T-helper 9 cell (primary cell): Measurements from ENCODE around the gene KIAA0930.
"Not testable (repeated sequence)": the region's sequence is repeated elsewhere in the genome, so short reads cannot be mapped to it uniquely, and the experiment has no call there.

Experiments used
- DNase-seq: peaks from one replicate; pipeline ENCODE4 v3.0.0-alpha.2; 2020

Gene KIAA0930

DNA sequence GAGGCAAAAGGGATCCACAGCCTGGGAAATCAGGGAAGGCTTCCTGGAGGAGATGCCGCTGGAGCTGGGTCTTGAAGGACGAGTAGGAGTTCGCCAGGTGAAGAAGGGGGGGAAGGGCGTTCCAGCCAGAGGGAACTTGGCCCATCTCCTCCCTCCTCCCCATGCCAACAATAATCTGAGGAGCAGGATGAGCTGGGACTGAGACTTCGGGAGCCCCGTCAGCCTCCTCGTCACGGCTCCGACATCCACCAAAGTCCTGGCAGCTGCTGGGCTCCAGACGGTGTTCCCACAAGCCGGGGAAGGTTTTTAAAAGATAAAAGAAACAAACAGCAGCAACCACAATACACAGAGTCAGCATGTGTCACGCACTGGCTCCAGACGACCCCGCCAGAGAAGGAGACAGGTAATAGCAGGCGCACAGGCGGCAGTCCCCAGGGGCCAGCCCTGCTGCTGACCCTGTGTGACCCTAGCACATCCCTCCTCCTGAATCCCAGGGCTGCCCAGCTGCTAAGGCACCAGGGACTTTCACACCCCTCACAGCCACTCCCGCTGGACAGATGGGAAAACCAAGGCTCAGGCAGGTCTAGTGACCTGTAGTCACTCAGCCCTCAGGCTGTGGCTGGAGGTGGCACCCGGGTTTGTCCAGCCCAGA is 39.7 kb downstream of the KIAA0930 start:
- no peak for DNase-seq

DNA sequence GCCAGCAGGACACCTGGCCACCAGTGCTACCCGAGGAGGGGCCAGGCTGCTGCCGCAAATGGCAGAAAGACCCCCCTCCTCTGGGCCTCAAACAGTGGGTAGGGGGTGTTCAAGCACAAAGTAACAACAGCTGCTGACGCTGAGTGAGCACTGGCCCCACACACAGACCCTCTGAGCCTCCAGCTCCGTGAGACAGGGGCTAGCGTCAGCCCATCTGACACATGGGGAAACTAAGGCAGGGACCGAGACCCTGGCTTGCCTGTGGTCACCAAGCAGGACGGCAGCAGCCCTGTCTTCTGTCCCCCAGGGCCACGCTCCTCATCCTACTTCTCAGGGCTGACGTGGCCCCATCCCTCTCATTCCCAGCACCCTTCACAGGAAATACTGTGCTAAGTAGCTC is 40.5 kb downstream of the KIAA0930 start:
- no peak for DNase-seq

DNA sequence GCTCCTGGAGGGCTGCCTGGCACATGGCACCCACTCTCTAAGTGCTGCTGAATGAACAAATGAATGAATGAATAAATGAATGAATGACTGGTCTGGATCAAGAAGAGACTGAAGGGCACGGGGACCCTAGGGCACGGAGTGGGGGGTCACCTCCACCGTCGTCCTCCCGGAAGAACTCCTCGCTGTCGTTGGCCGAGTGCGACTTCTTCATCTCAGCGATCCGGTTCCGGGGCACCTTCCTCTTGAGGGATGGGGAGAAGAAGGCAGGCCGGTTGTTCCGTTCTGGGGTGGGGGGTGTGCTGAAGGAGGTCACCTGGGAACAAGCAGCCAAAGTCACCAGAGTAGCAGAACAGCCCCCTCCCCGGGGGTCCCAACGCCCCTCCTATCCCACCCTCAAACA is 41.0 kb downstream of the KIAA0930 start:
- DNase-seq: no peak

DNA sequence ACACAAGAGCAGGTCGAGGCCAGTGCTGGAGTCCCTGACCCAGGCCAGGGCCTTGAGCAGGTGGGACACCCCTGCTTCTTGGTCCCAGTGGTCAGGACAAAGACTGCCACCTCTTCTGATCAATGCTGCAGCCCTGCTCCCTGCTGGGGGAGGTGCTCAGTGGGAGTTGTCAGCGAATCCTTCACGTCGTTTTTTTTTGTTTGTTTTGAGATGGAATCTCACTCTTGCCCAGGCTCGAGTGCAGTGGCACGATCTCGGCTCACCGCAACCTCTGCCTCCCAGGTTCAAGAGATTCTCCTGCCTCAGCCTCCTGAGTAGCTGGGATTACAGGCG is 42.3 kb downstream of the KIAA0930 start:
- no peak for DNase-seq

DNA sequence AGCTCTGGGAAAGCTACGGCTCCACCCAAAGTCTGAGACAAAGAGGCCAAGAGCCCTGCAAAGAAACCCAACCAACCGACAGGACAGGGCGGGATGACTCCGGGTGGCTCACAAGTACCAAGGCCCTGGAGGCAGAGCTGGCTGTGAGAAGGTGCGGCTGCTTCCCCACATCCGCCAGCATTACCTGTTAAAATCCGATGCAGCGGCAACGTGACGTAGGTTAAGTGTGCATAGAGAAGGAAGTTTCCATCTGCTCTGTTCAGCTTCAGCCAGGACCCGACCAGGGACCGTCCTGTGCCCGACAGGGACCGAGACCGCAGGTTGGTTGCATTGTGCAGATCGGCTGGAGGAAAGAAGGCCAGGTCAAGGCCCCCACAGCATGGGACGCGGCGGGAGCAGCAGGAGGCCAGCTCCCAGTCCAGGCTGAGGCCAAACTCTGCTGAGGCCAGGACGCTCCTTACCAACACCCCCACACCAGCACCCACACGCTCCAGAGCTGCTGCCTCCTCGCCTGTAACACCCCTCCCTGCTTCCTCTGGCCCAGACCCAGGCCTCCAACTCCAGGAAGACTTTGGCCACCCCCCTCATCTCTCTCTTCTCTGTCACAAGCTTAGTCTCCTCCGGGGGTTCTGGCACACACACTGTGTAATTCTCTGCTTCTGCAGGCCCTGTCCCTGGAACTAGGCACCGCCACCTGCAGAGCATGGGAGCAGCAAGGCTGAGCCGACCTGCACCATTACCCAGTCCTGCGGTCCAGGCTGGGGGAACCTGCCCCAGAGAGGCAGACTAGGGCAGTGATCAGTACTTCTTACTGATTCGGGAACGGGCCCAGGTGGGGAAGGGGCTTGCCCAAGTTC is 42.9 kb downstream of the KIAA0930 start:
- no peak for DNase-seq

DNA sequence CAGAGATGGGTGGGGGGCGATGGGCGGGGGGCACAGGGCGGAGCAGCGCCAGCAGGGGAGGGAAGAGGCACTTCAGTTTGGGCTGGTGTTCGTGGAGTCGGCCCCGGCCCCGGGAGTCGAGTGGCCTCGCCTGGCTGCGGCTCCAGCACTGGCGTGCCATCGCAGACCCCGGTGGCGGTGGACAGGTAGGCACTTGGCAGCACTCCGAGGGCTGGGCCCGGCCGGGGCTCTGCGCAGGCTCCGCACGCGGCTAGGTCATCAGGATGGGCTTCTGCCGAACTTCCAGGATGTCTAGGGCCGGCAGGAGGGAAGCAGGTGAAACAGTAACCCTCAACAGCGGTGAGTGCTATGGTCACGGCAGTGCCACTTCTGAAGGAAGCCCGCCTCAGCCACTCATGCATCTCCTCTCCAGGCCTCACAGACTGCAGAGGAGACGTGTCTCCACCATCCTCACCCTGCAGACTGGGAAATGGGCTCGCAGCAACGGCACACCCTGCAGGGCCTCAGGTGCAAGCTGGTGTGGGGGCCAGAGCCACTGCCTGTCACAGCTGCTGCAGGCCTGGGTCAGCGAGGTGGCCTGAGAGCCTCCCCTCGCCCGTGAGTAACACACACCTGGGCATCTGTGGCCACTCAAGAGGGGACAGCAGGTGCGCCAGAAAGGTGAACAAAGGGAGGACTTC is 43.6 kb downstream of the KIAA0930 start:
- DNase-seq: no peak

DNA sequence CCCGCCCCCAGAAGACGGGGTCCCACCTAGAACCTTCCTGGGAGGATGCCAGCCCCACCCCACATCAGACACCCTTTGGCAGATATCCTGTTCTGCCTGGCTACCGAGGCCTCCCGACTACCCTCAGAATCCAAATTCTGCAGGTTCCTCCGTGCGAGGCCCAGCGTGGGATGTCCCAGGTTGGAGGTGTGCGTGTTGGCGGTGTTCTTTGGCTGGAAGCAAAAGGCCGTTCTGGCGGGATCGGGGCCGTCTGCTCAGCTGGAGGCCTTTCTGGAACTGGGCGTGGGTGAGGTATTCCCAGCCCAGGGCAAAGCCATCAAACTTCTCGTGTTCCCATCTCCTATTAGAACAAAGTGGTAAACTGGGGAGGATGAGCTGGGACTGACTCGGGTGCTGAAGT is 44.4 kb downstream of the KIAA0930 start:
- DNase-seq: no peak

DNA sequence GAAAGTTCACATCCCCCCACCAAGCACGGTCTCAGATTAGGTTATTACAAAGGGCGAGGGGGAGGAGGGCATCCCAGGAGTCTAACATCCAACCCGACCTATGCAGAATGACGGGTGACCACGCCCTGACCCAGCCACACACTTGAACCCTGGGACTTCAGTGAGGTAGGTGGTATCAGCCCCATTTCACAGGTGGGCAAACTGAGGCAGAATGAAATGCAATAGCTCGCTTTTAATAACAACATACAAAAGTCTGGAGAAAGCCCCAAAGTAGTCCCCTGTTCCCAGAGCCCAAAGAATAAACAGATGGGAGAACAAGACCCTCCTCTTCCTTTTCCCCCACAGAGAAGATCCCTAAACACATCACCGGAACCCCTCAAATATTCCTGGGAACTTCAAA is 45.1 kb downstream of the KIAA0930 start:
- DNase-seq: no peak

DNA sequence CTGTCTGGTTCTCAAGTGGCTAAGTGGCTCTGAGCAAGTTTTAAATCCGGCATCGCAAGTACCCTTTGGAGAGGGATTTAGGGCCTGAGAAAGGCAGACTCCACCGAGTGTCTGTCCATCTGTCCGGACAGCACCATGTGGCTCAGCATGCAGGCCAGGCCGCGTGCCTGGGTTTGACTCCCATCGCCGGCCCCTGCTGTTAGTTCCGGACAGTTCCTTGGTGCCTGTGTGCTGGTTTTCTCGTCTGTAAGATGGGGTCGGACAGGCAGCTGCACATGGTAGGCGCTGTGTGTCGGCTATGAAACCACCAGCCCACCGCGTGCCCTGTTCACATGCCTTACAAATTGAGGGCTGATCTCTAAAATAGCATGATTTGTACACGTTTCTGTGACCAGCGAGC is 46.0 kb downstream of the KIAA0930 start:
- no peak for DNase-seq

DNA sequence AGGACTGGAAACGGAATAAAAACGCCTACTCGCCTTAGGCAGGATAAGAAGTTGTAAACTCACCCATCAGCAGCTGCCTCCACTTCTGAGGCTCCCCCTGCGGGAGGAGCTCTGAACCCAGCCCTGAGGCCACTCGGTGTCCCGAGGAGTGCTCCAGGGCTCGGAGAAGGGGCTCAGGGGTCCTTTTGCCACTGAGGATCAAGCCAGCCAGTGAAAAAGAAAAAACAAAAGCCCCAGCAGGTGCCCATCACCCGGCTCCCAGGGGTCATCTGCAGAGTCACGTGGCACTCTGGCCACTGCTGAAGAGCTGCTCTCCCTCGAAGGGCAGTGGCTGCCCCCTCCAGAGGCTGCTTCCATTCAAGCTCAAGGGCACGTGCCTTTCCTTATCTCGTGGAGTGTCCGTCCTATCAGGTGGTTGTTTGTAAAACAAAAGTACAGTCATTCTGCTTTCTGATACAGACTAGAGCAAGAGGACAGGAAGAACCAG is 48.0 kb downstream of the KIAA0930 start:
- no peak for DNase-seq

DNA sequence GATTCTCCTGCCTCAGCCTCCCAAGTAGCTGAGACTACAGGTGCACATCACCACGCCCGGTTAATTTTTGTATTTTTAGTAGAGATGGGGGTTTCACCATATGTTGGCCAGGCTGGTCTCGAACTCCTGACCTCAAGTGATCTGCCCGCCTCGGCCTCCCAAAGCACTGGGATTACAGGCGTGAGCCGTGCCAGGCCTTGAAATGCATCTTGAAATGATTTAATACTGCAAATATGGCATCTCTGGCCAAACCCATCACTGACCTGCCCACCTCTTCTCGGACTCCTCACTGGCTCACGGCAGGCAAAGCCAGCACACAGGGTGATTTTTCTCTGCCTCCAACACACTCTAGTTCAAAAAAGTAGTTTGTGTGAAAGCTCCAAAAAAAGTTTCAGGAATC is 48.9 kb downstream of the KIAA0930 start:
- not testable (repeated sequence) for DNase-seq

DNA sequence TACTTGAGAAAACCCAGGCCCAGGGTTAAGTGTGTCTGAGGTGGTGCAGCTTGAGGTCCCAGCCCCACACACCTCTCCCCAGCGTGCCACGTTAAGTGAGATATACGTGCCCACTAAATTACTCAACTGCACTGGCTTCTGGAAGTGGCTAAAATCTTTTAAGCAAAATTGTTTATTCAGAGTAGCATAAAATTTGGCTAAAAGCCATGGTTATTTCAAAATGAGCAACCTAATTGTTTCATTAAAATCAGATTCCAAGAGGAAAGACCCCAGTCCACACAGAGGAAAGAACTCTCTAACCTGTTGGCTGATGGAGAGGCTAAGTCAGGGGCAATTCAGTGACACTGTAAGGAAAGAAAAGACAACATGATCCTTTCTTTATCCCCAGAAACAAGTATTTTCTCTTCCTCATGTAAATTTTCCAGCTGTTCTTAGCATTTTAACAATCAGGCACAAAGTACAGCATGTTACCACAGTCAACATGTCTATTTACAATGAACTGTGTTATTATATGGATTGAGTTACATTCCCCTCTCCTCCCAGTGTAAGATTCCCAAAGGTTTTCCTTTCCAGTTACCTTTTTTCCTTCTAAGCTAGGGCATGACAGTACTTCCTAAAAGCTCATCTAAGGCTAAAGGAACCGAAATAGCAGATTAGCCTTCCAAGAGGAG is 50.4 kb downstream of the KIAA0930 start:
- no peak for DNase-seq

DNA sequence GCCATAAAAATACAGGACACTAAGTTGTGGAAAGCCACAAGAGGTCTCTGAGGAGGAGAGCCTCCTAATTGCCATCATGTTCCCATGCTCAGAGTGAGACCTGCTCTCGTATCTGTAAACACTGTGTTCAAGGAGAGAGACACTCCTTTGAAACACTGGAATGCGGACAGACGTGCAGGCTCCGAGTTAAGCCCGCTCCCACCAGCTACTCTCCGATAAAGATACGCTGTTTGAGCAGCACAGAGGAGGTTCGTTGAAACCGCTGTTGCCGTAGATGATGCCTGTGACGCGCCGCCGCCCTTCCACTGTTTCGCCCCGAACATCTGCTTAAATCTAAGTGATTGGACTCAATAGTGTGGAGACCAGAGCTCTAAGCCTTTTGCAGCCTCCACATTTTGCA is 51.9 kb downstream of the KIAA0930 start:
- no peak for DNase-seq

DNA sequence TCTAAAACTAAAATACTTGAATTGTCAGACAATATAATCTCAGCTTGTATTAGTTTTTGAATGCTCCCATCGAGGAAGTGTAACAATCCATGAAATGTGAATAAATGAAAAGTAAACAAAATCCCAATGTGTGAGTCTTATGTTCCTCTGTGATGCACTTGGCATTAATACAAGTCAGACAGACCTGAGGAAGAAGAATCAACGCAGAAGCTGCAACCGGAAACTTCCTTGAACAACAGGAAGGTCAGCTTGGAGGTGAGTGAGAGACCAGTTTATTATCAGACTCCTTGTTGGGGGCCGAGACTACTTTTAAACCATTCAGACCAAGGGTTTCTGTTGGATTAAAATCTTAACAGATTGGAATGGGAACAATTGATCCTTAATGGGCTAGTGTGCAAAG is 52.8 kb downstream of the KIAA0930 start:
- no peak for DNase-seq

DNA sequence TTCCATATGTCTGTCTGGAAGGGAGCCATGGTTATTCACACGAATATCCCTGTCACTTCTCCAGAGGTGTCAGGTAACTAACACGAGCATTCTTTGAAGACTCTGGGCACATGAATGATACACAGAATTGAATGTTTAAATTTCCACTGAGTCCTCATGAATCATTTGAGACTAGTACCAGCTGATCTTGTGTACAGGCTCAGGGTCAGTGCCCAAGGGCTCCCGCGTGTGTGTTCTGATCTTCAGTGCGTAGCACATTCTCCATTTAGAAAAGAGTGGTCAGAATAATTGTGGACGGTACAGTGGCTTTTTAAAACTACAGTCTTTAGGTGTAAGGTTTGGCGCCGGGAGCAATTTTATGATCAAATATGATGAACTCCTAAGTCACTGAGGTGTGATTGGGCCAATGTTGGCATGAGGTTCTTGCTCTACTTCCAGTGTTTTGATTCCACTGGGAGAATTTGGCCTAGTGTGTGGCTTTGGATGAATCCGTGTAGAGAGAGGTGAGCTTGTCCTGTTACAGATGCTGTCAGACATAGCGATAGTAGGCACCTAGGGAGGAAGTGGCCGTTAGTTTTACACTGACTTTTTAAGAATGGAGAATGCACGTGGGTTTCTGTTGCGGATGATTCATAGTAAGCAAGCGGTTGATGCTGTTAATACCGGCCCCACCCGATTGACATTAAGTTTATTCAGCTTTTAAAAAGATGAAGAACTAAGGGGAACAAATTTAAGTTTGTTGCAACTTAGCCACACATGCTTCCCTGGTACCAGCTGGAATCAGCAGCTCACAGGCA is 54.8 kb downstream of the KIAA0930 start:
- DNase-seq: no peak

DNA sequence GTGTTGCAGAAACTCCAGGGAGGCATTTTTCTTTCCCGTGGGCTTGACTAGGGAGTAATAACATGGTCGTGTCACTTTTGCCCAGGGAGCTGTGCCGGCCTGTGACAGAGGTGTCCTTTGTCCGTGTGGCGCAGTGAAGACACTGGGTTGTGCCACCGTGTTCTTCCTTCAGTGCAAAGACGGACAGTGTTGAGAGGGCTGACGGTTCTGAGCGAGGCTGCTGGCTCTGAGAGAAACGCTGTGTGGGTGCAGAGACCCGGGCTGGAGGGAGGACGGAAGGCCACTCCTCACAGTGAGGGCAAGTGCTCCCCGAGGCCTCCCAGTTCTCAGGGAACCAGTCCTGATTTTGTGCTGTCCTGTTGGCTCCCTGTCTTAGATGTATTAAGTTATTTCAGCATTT is 56.7 kb downstream of the KIAA0930 start:
- no peak for DNase-seq

DNA sequence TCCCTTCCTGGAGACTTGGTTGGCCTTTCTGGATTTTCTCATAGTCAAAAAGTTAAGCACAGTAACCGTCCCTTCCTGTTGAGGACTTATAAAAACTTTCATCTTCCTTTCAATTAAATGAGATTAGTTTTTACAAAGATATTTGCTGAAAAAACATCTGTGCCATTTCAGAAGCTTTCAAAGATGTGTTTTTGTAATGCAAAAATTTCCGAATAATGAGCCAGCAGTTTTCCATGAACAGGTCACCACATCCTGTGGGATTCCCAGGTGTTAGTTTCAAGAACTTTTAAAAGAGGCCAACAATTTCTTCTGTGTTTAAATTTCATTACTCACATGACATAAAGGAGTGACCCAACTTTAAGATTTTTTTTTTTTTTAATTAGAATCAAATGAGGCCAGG is 58.9 kb downstream of the KIAA0930 start:
- no peak for DNase-seq

DNA sequence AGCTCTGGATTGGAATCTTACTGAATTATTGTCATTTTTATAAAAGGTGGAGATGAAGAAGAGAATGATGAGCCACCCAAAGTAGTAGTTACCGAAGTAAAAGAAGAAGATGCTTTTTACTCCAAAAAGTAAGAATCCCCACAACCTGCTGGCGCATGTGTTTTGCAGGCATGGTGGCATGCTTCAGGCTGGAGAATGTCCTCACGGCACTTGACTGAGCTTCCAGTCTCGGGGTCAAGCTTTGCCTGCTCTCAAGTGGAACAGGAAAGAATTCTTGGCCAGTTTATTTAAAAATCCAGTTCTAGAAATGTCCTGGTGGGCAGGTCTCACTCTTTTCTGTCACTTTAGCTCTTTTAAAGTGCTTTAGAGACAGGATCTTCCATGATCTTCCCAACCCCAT is 59.5 kb downstream of the KIAA0930 start:
- DNase-seq: no peak

DNA sequence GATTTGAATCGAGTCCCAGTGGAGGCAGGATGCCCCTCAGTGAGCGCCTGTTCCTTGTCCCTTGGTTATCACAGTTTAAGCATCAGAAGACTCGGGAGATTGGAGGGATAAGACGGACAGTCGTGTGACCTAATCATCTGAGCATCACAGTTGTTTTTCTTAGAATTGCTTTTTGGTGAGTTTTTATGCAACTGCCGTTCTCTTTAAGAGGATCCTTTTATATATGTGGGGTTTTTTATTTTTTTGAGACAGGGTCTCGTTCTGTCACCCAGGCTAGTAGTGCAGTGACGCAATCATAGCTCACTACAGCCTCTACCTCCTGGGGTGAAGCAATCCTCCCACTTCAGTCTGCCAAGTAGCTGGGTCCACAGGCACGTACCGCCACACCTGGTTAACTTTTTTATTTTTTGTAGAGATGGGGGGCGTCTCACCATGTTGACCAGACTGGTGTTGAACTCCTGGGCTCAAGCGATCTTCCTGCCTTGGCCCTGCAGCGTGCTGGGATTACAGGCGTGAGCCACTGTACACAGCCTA is 60.5 kb downstream of the KIAA0930 start:
- DNase-seq: no peak

DNA sequence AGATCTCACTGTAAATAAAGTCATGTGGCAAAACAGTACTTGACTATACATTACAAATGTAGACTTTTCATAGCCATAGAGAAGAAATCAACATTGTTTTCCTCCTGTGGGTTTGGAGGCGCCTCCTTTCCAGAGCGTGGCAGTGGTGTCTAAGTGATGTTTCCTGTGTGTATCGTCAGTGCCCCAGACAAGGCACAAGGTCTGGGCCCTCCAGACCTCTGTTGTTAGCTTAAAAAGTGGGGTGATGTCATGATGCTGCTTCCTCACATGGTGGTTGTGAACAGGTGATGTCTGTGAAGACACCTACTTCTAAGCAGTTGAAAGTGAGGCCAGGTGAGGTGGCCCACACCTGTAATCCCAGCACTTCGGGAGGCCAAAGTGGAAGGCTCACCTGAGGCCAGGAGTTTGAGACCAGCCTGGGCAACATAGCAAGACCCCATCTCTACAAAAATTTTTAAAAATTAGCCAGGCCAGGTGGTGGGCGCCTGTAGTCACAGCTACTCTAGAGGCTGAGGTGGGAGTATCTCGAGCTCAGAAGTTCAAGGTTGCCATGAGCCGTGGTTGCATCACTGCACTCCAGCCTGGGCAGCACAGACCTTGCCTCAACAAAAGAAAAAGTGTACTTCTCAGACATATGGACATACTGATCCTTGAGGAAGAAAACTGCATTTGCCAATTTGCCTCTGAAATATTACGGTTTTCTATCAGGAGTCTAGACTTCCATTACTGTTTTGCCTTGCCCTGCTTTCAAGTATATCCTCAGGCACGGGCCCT is 61.2 kb downstream of the KIAA0930 start:
- no peak for DNase-seq

DNA sequence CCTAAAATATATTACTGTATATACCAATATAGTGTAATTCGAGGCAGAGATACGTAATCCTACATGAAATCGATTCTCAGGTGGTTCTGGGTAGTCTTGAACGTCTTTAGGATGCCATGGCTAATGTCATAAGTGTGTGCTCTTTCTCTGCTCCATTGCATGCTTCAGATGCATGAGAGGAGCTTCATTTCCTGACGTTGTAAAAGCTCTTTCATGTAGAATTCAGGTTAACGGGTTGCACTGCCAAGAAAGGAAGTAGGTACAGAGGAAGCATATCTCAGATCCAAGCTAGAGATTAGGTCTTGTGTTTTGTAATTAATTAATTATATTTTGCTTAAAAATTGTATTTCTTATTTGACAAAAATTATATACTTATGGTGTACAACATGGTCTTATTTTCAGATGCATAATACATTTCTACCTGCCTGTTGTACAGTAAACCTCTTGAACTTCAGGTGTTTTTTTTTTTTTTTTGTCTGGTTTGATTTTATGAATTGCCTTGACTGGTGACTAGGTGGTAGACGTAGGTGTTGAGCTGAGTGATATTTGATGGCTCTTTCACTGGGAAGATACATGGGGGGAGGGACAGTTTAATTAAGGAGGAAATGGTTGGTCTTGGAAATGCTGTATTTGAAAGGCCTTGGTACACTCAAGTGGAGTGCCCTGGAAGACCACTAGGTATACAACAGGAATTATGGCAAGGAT is 67.7 kb downstream of the KIAA0930 start:
- no peak for DNase-seq
